Measurements from ENCODE around the gene LUC7L.
"Not testable (repeated sequence)": the region's sequence is repeated elsewhere in the genome, so short reads cannot be mapped to it uniquely, and the experiment has no call there.

The LUC7L gene

GRCh38 chr16:178668-179015 is 50.6 kb downstream of the LUC7L start:
- no peak for DNase-seq

- no peak for DNase-seq
Measured at GRCh38 chr16:177981-178667, 51.1 kb downstream of the LUC7L start.

GRCh38 chr16:177394-177822 is 51.8 kb downstream of the LUC7L start:
- peak; percentile 55 for DNase-seq

- DNase-seq = not testable (repeated sequence)
Measured at GRCh38 chr16:176477-177382, 52.5 kb downstream of the LUC7L start, which contains the start of gene HBA1. TSS of gene HBA1 (plus strand) at chr16:176680. CDS start at chr16:176717, 37 bp downstream.

- not testable (repeated sequence) for DNase-seq
Measured at GRCh38 chr16:176006-176405, 53.2 kb downstream of the LUC7L start.

- no peak for DNase-seq
Measured at GRCh38 chr16:175011-175949, 54.0 kb downstream of the LUC7L start.

- peak; percentile 55 for DNase-seq
Measured at GRCh38 chr16:173928-174769, 55.1 kb downstream of the LUC7L start.

GRCh38 chr16:173211-173854 is 55.9 kb downstream of the LUC7L start:
- DNase-seq = not testable (repeated sequence)

- not testable (repeated sequence) for DNase-seq
Measured at GRCh38 chr16:172374-172941, 56.8 kb downstream of the LUC7L start, which contains the start of gene HBA2. TSS of gene HBA2 (plus strand) at chr16:172876. CDS start at chr16:172913, 37 bp downstream.

- DNase-seq = no peak
Measured at GRCh38 chr16:170788-171187, 58.5 kb downstream of the LUC7L start.

GRCh38 chr16:170088-170507 is 59.2 kb downstream of the LUC7L start:
- DNase-seq = not testable (repeated sequence)

GRCh38 chr16:169014-169413 is 60.2 kb downstream of the LUC7L start:
- DNase-seq = no peak

GRCh38 chr16:168424-168823 is 60.8 kb downstream of the LUC7L start:
- DNase-seq = no peak

- DNase-seq = no peak
Measured at GRCh38 chr16:167122-167690, 62.0 kb downstream of the LUC7L start.

- no peak for DNase-seq
Measured at GRCh38 chr16:166375-167121, 62.7 kb downstream of the LUC7L start.

- no peak for DNase-seq
Measured at GRCh38 chr16:165539-166374, 63.5 kb downstream of the LUC7L start, which contains the start of gene HBM. TSS of gene HBM (plus strand) at chr16:165978. CDS start at chr16:165998, 20 bp downstream.

- no peak for DNase-seq
Measured at GRCh38 chr16:164827-165538, 64.3 kb downstream of the LUC7L start.
